DOHH2 (cell line): ENCODE results near the gene VIM.

Experiments
- EZH2phosphoT487 ChIP-seq: fragments of 200-600 bp; sonication (generic); IDR thresholded peaks from 2 replicates; pipeline ENCODE4 v1.6.1; 2017; ENCODE audit warnings: borderline replicate concordance, mild to moderate bottlenecking, antibody characterized with exemption, low read length, moderate library complexity, mixed read lengths
- TF ChIP-seq, protein P1 (sequence below): fragments of 200-600 bp; sonication (generic); IDR thresholded peaks from one replicate; pipeline ENCODE4 v1.5.1; 2014; ENCODE audit warnings: antibody characterized with exemption, mild to moderate bottlenecking, low read depth, low read length; ENCODE audit not compliant: poor library complexity, severe bottlenecking

DNA sequence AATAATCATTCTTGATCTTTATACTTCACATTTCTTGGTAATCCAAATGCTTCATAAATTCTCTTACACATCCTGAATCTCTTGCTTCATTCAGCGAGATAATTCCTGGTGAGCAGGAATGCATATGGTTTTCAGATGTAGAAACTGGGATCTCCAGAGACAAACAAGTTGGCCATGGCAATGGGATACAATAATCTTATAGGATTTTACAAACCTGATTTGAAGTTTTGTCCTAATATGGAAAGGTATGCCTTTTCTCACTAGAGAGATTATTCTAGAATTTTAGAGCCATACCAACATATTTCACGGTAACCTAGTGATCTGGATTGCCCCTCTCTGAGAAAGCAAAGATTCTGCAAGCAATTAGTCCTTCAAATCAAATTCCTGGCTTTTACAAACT, 13.5 kb upstream of the VIM start:
- TF ChIP-seq, protein P1, sequence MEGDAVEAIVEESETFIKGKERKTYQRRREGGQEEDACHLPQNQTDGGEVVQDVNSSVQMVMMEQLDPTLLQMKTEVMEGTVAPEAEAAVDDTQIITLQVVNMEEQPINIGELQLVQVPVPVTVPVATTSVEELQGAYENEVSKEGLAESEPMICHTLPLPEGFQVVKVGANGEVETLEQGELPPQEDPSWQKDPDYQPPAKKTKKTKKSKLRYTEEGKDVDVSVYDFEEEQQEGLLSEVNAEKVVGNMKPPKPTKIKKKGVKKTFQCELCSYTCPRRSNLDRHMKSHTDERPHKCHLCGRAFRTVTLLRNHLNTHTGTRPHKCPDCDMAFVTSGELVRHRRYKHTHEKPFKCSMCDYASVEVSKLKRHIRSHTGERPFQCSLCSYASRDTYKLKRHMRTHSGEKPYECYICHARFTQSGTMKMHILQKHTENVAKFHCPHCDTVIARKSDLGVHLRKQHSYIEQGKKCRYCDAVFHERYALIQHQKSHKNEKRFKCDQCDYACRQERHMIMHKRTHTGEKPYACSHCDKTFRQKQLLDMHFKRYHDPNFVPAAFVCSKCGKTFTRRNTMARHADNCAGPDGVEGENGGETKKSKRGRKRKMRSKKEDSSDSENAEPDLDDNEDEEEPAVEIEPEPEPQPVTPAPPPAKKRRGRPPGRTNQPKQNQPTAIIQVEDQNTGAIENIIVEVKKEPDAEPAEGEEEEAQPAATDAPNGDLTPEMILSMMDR = no peak
- no peak for TF ChIP-seq EZH2phosphoT487
